HG03558 (cell line): ENCODE measurements around the gene RASGRF2.

Experiments
- ATAC-seq: cut with Tn5 transposase; IDR thresholded peaks from one replicate; pipeline ENCODE4 v1.9.1; 2021; ENCODE audit warnings: moderate number of reproducible peaks; ENCODE audit not compliant: unreplicated experiment; ENCODE audit errors: extremely low read depth

RASGRF2 gene

GRCh38 chr5:81189875-81190498 lies 229.8 kb downstream of the RASGRF2 start:
- ATAC-seq = no peak

GRCh38 chr5:81191726-81192372 lies 231.7 kb downstream of the RASGRF2 start:
- no peak for ATAC-seq

- no peak for ATAC-seq
Measured at GRCh38 chr5:81192373-81192750, 232.2 kb downstream of the RASGRF2 start.

- ATAC-seq = no peak
Measured at GRCh38 chr5:81194633-81195334, 234.6 kb downstream of the RASGRF2 start.

- no peak for ATAC-seq
Measured at GRCh38 chr5:81195335-81195929, 235.3 kb downstream of the RASGRF2 start.

- ATAC-seq = no peak
Measured at GRCh38 chr5:81202655-81203054, 242.5 kb downstream of the RASGRF2 start.

- no peak for ATAC-seq
Measured at GRCh38 chr5:81203729-81204128, 243.6 kb downstream of the RASGRF2 start.

GRCh38 chr5:81204205-81204604 lies 244.0 kb downstream of the RASGRF2 start:
- no peak for ATAC-seq

GRCh38 chr5:81205058-81205457 lies 244.9 kb downstream of the RASGRF2 start:
- no peak for ATAC-seq

- no peak for ATAC-seq
Measured at GRCh38 chr5:81207009-81207408, 246.8 kb downstream of the RASGRF2 start.

GRCh38 chr5:81208904-81209303 lies 248.7 kb downstream of the RASGRF2 start:
- ATAC-seq = no peak

GRCh38 chr5:81209386-81209785 lies 249.2 kb downstream of the RASGRF2 start:
- no peak for ATAC-seq

GRCh38 chr5:81209869-81210493 lies 249.8 kb downstream of the RASGRF2 start:
- no peak for ATAC-seq

GRCh38 chr5:81212211-81212751 lies 252.1 kb downstream of the RASGRF2 start:
- ATAC-seq = peak; percentile 53

GRCh38 chr5:81213070-81213469 lies 252.9 kb downstream of the RASGRF2 start:
- no peak for ATAC-seq

GRCh38 chr5:81214848-81215247 lies 254.7 kb downstream of the RASGRF2 start:
- ATAC-seq = no peak

GRCh38 chr5:81216152-81216551 lies 256.0 kb downstream of the RASGRF2 start:
- ATAC-seq = no peak

GRCh38 chr5:81219389-81219788 lies 259.2 kb downstream of the RASGRF2 start:
- ATAC-seq = no peak

- ATAC-seq = no peak
Measured at GRCh38 chr5:81222285-81222684, 262.1 kb downstream of the RASGRF2 start.

GRCh38 chr5:81225463-81225862 lies 265.3 kb downstream of the RASGRF2 start:
- no peak for ATAC-seq
